Measurements from ENCODE around the gene PFKFB4. TPM values are rescaled to one million over a fixed set of nuclear protein-coding genes. Genes with fewer than 3 reads are reported as not detected.

The PFKFB4 gene
- 2.9 and 4.9 TPM in 2 replicates for total RNA-seq

GRCh38 chr3:48556796-48557626, at the start of gene PFKFB4:
TSS of gene PFKFB4 (minus strand) at chr3:48556803. CDS start at chr3:48556777, 26 bp downstream.

GRCh38 chr3:48595075-48595525, 38.5 kb upstream of the PFKFB4 start, which contains the start of gene COL7A1:
TSS of gene COL7A1 (minus strand) at chr3:48595329. CDS start at chr3:48595159, 170 bp downstream.

GRCh38 chr3:48563382-48563918, 6.8 kb upstream of the PFKFB4 start, which contains the start of gene UCN2:
TSS of gene UCN2 (minus strand) at chr3:48563781. CDS start at chr3:48563124, 657 bp downstream.

GRCh38 chr3:48504051-48504946, 52.3 kb downstream of the PFKFB4 start, which contains the start of gene SHISA5:
TSS of gene SHISA5 (minus strand) at chr3:48504174. CDS start at chr3:48504094, 80 bp downstream.

Small RNA genes within 50 kb of the gene (small RNA-seq; reads per million reads assigned to genes)
- not detected for gene MIR6823

Other genes starting within 250 kb of the PFKFB4 start
- gene SPINK8, start 223.1 kb downstream of the PFKFB4 start, total RNA-seq: not detected in 2 replicates
- not detected in 2 replicates for gene FBXW12, start 184.6 kb downstream of the PFKFB4 start, total RNA-seq
- 32.2 and 42.8 TPM in 2 replicates for gene PLXNB1, start 126.7 kb downstream of the PFKFB4 start, total RNA-seq
- 11.8 and 13.3 TPM in 2 replicates for gene CCDC51, start 116.7 kb downstream of the PFKFB4 start, total RNA-seq
- gene TMA7, start 116.5 kb downstream of the PFKFB4 start, total RNA-seq: 200 and 203 TPM in 2 replicates
- gene ATRIP, start 110.1 kb downstream of the PFKFB4 start, total RNA-seq: 8.2 and 11.4 TPM in 2 replicates
- gene SHISA5, start 52.6 kb downstream of the PFKFB4 start, total RNA-seq: 129 and 145 TPM in 2 replicates
- gene UCN2, start 7.0 kb upstream of the PFKFB4 start, total RNA-seq: not detected in 2 replicates
- under 0.01 and 0.19 TPM in 2 replicates for gene COL7A1, start 38.5 kb upstream of the PFKFB4 start, total RNA-seq
- 290 and 321 TPM in 2 replicates for gene UQCRC1, start 52.8 kb upstream of the PFKFB4 start, total RNA-seq
- gene TMEM89, start 65.0 kb upstream of the PFKFB4 start, total RNA-seq: not detected in 2 replicates
- gene SLC26A6, start 78.7 kb upstream of the PFKFB4 start, total RNA-seq: 16.0 and 20.4 TPM in 2 replicates
- gene CELSR3, start 106.1 kb upstream of the PFKFB4 start, total RNA-seq: 0.65 and 0.76 TPM in 2 replicates
- gene NCKIPSD, start 129.1 kb upstream of the PFKFB4 start, total RNA-seq: 9.6 and 13.4 TPM in 2 replicates
- 58.8 and 67.6 TPM in 2 replicates for gene IP6K2, start 160.4 kb upstream of the PFKFB4 start, total RNA-seq